ENCODE results near the gene PNLIPRP1.

PNLIPRP1 gene

DNA sequence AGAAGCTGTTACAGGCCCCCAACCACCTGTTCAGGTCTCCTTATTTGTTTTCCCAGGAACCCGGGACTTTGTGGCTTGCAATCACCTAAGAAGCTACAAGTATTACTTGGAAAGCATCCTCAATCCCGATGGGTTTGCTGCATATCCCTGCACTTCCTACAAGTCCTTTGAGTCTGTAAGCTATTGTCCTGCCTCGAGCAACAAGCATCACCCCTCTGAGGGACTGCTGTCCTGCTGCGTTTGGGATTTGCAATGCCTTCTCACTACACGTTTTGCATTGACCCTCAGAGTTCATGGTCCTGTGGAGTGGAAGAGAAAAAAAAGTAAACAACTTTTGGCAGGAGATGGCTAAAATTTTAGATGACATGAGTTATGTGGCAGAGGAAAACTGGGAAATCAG, 9.2 kb downstream of the PNLIPRP1 start:
- DNase-seq (ENCODE audit: low spot score): no peak

DNA sequence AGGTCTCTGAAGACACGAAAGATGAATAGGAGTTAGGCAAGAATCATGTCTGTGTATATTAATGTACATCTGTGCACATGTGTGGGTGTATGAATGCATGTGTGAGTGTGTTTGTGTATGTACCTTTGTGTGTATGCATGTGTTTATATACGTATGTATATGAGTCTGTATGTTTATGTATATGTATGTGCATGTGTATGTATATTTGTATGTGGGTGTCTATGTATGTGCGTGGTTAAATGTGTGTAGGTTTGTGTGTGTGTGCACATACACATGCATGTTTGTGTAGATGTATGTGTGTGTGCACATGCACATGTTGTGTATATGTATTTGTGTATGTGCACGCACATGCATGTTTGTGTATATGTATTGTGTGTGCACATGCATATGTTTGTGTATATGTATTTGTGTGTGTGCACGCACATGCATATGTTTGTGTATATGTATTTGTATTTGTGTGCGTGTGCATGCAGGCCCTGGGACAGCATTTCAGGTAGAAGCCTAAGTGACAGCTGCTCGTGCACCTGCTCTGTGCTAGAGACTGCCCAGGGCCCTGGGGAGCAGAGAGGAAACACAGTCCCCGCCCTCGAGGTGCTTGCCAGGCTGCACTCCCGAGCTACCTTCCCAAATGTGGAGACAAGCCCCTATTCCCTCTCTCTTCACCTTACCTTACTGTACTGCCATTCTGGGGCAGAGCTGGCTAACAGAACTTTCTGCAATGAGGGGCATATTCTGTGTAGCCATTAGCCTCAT, 12.1 kb downstream of the PNLIPRP1 start:
- no peak for DNase-seq (ENCODE audit: low spot score)

DNA sequence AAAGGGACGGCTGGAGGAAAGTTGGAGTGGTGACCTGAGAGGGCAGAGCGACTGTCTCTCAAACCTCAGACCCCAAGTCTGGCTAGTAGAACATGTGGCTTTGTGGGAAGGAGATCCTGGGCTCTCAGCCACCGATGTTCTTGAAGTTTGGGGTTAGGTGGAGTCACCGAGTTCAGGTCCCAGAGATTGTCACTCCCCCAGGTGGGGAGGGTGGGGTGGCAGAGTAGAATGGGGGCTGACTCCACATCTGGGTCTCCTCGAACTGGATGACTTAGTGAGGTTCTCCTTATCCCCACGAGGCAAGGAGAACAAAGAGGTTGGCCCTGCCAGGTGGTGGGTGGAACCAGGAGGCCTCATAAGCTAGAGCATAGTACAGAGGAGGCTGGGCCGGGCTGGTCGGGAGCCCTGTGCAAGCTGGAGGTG, 15.3 kb downstream of the PNLIPRP1 start:
- DNase-seq (ENCODE audit: low spot score): no peak

- DNase-seq (ENCODE audit: low spot score): no peak
Observed at GRCh38 chr10:116607336-116607735, 16.6 kb downstream of the PNLIPRP1 start.

GRCh38 chr10:116608686-116609594, 18.2 kb downstream of the PNLIPRP1 start:
- no peak for DNase-seq (ENCODE audit: low spot score)

- DNase-seq (ENCODE audit: low spot score): no peak
Observed at GRCh38 chr10:116610443-116611152, 19.8 kb downstream of the PNLIPRP1 start.

DNA sequence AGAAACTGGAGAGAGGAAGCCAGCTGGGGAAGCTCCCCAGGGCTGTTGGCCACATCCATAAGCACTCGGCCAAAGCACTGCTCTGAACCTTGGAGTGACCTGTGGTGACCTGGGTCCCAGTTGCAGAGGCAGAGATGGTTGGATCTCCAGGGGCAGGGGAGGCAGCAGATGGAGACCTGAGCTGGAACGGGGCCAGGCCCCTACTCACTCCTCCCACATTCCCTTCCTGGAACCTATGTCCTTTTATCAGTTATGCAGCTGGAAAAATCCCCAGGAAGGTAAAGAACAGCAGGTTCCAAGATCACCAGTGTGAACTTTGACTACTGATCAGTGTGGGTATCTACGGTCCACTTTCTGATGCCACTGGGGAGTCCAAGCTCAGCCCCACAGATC, 20.4 kb downstream of the PNLIPRP1 start:
- DNase-seq (ENCODE audit: low spot score): no peak

GRCh38 chr10:116612107-116612769, 21.5 kb downstream of the PNLIPRP1 start:
- no peak for DNase-seq (ENCODE audit: low spot score)

DNA sequence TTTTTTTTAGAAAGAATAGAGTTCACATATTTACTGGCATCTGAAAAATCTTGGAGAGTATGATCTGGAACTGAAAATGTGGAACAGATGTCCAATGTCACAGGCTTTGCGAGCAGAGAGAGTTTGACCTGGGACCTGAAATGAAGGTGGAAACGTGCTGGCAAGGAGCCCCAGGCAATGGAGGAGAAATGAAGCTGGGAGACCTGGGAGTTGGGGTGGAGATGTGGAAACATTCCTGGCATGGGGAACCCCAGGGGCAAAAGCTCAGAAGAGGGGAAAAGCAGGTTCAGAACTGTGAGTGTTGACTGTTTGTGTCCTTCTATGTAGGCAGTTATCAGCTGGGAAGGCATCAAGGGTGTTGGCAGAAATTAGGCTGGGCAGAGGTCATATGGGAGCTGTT, 22.7 kb downstream of the PNLIPRP1 start:
- DNase-seq (ENCODE audit: low spot score): no peak

GRCh38 chr10:116614796-116615195, 24.0 kb downstream of the PNLIPRP1 start:
- DNase-seq (ENCODE audit: low spot score): no peak

- no peak for DNase-seq (ENCODE audit: low spot score)
Observed at GRCh38 chr10:116615199-116615776, 24.5 kb downstream of the PNLIPRP1 start.

- no peak for DNase-seq (ENCODE audit: low spot score)
Observed at GRCh38 chr10:116620423-116621400, 30.0 kb downstream of the PNLIPRP1 start, which contains the start of gene PNLIPRP2. TSS of gene PNLIPRP2 (plus strand) at chr10:116620953.

DNA sequence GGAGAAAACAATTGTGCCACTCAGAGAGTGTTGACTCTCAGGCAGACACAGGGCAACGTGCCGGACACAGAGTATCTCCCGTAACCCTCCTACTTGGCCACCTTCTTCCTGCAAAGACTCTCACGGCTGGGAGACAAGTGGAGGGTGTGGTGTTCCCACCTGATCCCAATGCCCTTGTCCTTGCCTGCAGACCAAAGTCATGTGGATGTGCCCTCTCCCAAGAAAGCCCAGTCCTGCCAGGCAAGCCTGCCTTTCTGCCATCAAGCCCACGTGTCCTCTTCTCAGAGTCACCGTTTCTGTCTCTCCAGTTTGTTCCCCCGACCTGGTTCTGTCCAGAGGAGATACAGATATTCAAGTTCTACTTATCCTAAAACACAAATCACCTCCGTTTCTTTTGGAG, 30.7 kb downstream of the PNLIPRP1 start:
- no peak for DNase-seq (ENCODE audit: low spot score)

- no peak for DNase-seq (ENCODE audit: low spot score)
Observed at GRCh38 chr10:116621934-116622655, 31.3 kb downstream of the PNLIPRP1 start.

DNA sequence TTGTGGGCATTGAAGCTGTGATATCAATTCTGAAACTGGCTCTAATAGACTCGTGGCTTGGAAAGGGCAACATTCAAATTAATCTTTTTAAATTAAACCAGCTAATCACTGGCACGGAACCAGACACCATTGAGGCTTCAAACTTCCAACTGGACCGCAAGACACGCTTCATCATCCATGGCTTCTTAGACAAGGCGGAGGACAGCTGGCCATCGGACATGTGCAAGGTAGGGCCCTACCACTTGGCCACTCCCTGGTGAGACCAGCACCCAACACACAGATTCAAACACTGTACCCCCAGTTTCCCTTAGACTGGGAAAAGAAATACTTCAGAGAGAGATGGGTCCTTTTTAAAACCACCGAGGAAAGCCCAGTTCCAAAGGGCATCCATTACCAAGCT, 35.1 kb downstream of the PNLIPRP1 start:
- no peak for DNase-seq (ENCODE audit: low spot score)

GRCh38 chr10:116626815-116627214, 36.1 kb downstream of the PNLIPRP1 start:
- no peak for DNase-seq (ENCODE audit: low spot score)

DNA sequence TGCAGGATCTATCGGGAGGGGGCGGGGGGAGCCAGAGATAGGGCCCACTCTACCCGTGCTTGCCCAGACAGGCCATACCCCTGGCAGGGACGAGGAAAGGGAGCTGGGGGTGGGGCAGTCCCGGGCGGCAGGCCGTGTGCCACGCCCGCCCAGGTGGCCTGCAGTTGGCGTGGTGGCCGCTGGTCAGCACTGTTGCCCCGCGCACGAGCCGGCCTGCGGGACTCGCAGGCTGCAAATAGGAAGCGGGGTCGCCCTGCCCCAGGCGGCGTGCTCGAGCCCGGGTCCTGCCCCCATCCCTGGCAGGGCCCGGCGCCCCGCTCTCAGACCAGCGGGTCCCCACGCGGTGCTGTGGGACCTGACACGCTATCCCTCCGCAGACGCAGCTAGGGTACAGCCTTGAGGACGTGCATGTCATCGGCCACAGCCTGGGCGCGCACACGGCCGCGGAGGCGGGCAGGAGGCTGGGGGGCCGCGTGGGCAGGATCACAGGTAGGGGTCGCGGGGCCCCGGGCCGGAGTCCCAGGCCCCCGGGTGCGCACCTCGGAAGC, 36.7 kb downstream of the PNLIPRP1 start:
- DNase-seq (ENCODE audit: low spot score): no peak

DNA sequence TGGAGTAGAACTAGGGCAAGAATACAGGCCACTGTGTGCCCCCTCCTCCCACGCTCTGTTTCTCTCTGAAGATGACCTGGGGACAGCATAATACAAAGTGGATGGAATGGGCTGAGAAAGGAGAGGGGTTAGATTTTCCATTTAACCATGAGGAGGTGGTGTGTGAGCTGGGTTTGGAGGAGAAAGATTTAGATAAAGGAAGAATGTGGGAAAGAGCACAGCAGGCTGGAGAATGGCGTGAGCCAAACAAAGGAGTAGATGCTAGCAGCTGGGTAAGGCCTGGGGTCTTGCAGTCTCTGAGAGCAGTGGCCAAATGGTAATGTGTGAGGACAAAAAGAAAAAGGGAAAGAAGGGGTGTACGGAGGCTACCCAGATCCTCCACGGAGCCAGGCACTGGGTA, 38.6 kb downstream of the PNLIPRP1 start:
- no peak for DNase-seq (ENCODE audit: low spot score)

DNA sequence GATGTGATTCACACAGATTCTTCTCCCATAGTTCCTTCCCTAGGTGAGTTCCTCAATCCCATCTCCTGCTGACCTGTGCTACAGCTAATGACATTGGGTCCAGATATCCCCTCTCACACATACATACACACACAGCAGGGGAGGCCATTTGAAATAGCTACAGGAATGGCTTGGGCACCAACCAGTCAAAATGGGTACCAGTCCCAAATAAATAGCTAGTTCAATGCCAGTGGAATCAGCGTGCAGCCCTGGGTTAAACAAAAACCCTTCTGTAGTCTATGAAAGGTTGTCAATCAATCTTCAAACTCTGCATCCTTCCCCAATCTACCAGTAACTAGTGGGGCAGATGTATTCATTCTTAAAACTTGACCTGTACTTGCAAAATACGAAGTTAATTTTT, 39.3 kb downstream of the PNLIPRP1 start:
- no peak for DNase-seq (ENCODE audit: low spot score)

Data from cerebellar cortex (tissue), 1 donor.